Activated naive CD8-positive, alpha-beta T cell treated with anti-CD3 and anti-CD28 coated beads, Interleukin-2, amount 10 ng/mL, durations not matched to agents 7 days and 5 days (primary cell): ENCODE results near the gene TMEM184A. TPM values are rescaled to one million over a fixed set of nuclear protein-coding genes. Genes with fewer than 3 reads are reported as not detected.
"Not testable (repeated sequence)": the region's sequence is repeated elsewhere in the genome, so short reads cannot be mapped to it uniquely, and the experiment has no call there.

Source experiments
- ATAC-seq: fragments of 150-1000 bp; cut with Tn5 transposase; one replicate; pipeline ENCODE4 v1.10.0; 2021; ENCODE audit warnings: low read depth, moderate library complexity
- POLR2A ChIA-PET: fragments of 350-600 bp; sonication (Branson Sonifier 250); formaldehyde crosslinking; loops from one replicate; lab custom pipeline; 2021; ENCODE audit warnings: antibody characterized with exemption; lab: Charles Lee
- DNase-seq: peaks from one replicate; pipeline ENCODE4 v3.0.0; 2021
- H3K27ac Mint-ChIP-seq: one replicate; pipeline ENCODE4 v1.8.0; 2022; ENCODE audit warnings: mild to moderate bottlenecking, mixed read lengths
- H3K27me3 Mint-ChIP-seq: one replicate; pipeline ENCODE4 v1.8.0; 2022; ENCODE audit warnings: mild to moderate bottlenecking, moderate library complexity, mixed read lengths
- H3K36me3 Mint-ChIP-seq: one replicate; pipeline ENCODE4 v1.8.0; 2021; ENCODE audit warnings: mild to moderate bottlenecking, mixed read lengths
- H3K4me1 Mint-ChIP-seq: one replicate; pipeline ENCODE4 v1.8.0; 2021; ENCODE audit warnings: mixed read lengths
- H3K4me3 Mint-ChIP-seq: one replicate; pipeline ENCODE4 v1.8.0; 2022; ENCODE audit warnings: mild to moderate bottlenecking, moderate library complexity, mixed read lengths
- H3K9me3 Mint-ChIP-seq: one replicate; pipeline ENCODE4 v1.8.0; 2021; ENCODE audit warnings: mixed read lengths
- total RNA-seq, 2 experiments: library from RNA; stranded (reverse); gene quantifications; one replicate each; pipeline ENCODE4 v1.2.3, GENCODE V29; 2021

Gene TMEM184A
- total RNA-seq, 2 experiments from 2014 or later = not detected

DNA sequence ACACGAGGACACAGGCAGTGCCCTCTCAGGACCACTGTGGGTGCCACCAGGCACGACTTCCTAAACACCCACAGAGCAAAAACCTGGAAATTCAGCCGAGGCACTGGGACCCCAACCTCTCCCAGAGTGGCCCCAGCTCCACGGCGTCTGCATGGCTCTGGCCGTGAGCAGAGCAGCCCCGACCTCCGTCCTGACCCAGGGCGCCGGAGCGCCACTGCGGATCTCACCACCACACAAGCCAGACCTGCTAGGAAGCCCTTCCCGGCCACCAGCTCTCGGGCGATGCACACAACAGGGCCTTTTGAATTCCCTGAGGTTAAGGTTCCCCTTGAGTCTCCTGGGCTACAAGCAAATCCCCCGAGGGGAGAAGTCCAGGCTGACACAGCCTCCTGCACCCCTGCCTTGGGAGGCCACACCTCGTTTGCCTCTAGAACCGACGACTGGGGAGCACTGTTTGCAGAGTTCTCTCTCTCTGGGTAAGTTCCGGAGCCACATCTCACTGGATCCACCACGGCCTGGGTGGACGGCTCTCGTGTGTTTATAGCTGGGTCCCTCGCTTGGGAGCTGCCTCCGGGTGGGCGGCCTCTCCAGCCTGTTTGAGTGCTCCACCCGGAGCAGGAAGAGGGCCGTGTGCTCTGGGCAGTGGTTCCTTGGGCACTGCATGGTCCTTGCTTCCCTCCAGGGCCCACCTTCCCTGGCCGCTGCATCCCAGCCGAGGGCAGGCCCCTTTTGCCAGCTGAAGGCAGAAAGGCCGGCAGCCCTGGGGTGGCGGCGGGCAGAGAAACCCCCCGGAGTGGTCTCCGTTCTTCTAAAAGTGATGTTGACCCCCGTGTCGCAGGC, 29.4 kb upstream of the TMEM184A start:
- POLR2A ChIA-PET = interaction anchor here (0.6 kb wide), 1 partner anchor 10 kb away, joined by 5 read pairs; no protein-coding TSS in a partner anchor
- no peak overlapping the region for H3K27ac Mint-ChIP-seq
- H3K27me3 Mint-ChIP-seq = peaks cover 4% of the 10 kb centered on the region
- DNase-seq (no peak), ATAC-seq (no peak)
- H3K4me3 Mint-ChIP-seq = no peak overlapping the region
- H3K4me1 Mint-ChIP-seq = no peaks in the 10 kb centered on the region
- H3K36me3 Mint-ChIP-seq = no peaks in the 10 kb centered on the region
- peaks cover 2% of the 10 kb centered on the region for H3K9me3 Mint-ChIP-seq

DNA sequence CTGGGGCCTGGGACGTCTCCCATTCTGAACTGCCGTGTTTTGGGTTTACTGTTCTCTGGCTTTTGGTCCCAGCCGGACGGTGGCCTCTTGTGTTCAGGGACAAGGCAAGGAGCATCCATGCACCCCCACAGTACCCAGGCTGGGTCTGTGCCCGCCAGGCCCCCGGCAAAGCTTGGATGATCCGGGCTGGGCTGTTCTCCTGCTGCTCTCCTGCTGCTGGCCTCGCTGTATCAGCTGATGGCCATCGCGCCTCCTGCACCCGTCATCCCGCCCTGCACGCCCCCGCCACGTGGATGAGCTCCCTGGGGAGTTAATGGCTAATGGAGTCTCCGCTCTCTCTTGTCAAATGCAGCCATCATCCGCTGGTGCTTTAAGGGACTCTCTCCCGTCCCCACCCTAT, 28.7 kb upstream of the TMEM184A start:
- ATAC-seq (no peak), DNase-seq (no peak)
- H3K27me3 Mint-ChIP-seq = no peaks in the 10 kb centered on the region
- H3K4me1 Mint-ChIP-seq = peaks cover 3% of the 10 kb centered on the region
- H3K27ac Mint-ChIP-seq = no peak overlapping the region
- POLR2A ChIA-PET = no interaction called here
- H3K4me3 Mint-ChIP-seq = no peak overlapping the region
- peaks cover 2% of the 10 kb centered on the region for H3K9me3 Mint-ChIP-seq
- no peaks in the 10 kb centered on the region for H3K36me3 Mint-ChIP-seq

- ATAC-seq, DNase-seq, H3K4me1 Mint-ChIP-seq, H3K27ac Mint-ChIP-seq, H3K27me3 Mint-ChIP-seq, H3K9me3 Mint-ChIP-seq, H3K36me3 Mint-ChIP-seq, H3K4me3 Mint-ChIP-seq: not testable (repeated sequence)
- POLR2A ChIA-PET = interaction anchor here (0.7 kb wide), 2 partner anchors 28 to 148 kb away, joined by 3 to 4 read pairs; no protein-coding TSS in a partner anchor
Observed at GRCh38 chr7:1583241-1583930, 27.4 kb upstream of the TMEM184A start.

- POLR2A ChIA-PET = interaction anchor here (0.7 kb wide), 1 partner anchor 112 kb away, joined by 3 read pairs; no protein-coding TSS in a partner anchor
- no peak for ATAC-seq
- Mint-ChIP-seq H3K4me1 (peaks cover 4% of the 10 kb centered on the region), H3K36me3 (no peaks in the 10 kb centered on the region), H3K27ac (no peak overlapping the region), H3K27me3 (no peaks in the 10 kb centered on the region), H3K9me3 (no peaks in the 10 kb centered on the region), H3K4me3 (no peak overlapping the region)
- DNase-seq = no peak
Observed at GRCh38 chr7:1580422-1581030, 24.5 kb upstream of the TMEM184A start.

- Mint-ChIP-seq H3K27ac (no peak overlapping the region), H3K27me3 (no peaks in the 10 kb centered on the region), H3K36me3 (no peaks in the 10 kb centered on the region), H3K4me1 (peaks cover 4% of the 10 kb centered on the region), H3K9me3 (no peaks in the 10 kb centered on the region), H3K4me3 (no peak overlapping the region)
- ATAC-seq (peak; percentile 95), DNase-seq (peak; percentile 75)
- POLR2A ChIA-PET = interaction anchor here (0.6 kb wide), 1 partner anchor 768 kb away, joined by 3 read pairs; no protein-coding TSS in a partner anchor
Observed at GRCh38 chr7:1579481-1580421, 23.7 kb upstream of the TMEM184A start.

DNA sequence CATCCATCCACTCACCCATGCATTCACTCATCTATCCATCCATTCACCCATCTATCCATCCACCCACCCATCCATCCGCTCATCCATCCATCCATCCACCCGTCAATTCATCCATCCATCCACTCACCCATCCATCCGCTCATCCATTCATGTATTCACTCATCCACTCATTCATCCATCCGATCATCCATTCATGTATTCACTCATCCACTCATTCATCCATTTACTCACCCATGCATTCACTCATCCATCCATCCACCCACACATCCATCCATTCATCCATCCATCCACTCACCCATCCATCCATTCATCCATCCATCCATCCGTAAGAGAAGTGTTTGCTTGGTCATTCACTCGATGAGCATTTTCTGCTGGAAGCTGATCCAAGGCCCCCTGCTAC, 22.5 kb upstream of the TMEM184A start:
- Mint-ChIP-seq H3K36me3 (no peaks in the 10 kb centered on the region), H3K27me3 (no peaks in the 10 kb centered on the region), H3K9me3 (no peaks in the 10 kb centered on the region), H3K4me3 (no peak overlapping the region), H3K4me1 (peaks cover 4% of the 10 kb centered on the region), H3K27ac (no peak overlapping the region)
- ATAC-seq = no peak
- no peak for DNase-seq
- POLR2A ChIA-PET = no interaction called here

DNA sequence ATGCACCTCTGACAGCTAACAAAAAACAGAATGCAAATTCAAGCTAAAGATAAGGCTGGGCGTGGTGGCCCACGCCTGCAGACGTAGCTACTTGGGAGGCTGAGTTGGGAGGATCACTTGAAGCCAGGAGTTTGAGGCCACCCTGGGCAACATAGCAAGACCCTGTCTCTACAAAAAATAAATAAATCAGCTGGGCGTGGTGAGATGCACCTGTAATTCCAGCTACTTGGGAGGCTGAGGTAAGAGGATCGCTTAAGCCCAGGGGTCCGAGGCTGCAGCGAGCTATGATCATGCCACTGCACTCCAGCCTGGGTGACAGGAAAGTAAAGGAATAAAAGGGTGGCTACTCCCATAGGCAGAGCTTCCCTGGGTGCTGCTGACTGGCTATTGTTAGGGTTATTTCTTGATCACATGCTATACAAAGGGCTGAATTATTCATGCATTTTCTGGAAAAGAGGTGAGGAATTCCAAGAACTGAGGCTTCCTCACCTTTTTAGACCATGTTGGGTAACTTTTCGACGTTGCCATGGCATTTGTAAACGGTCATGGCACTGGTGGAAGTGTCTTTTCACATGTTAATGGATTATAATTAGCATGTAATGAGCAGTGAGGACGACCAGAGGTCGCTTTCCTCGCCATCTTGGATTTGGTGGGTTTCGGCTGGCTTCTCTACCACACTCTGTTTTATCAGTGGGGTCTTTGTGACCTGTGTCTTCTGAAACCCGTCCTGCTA, 20.7 kb upstream of the TMEM184A start:
- POLR2A ChIA-PET = no interaction called here
- H3K36me3 Mint-ChIP-seq = no peaks in the 10 kb centered on the region
- peaks cover 4% of the 10 kb centered on the region for H3K4me1 Mint-ChIP-seq
- no peaks in the 10 kb centered on the region for H3K27me3 Mint-ChIP-seq
- DNase-seq (no peak), ATAC-seq (no peak)
- no peak overlapping the region for H3K27ac Mint-ChIP-seq
- no peaks in the 10 kb centered on the region for H3K9me3 Mint-ChIP-seq
- no peak overlapping the region for H3K4me3 Mint-ChIP-seq

DNA sequence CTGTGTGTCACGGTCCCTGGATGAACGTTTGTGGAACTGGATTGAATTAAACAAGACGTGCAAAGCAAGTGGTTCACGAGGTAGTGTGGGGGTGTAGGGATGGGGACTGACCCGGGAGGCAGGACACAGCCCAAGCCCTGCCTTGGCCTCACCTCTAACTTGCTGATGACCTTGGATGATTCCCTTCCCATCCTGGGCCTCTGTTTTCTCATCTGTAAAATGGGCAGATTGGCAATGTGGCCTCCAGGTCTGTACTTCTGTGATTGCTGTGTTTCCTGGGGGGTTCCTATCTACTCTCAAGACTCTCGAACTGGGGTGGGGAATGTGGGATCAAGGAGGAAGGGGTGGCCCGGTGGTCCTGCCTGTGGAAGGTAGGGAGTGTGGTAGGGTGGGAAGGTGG, 19.8 kb upstream of the TMEM184A start:
- Mint-ChIP-seq H3K4me3 (no peak overlapping the region), H3K36me3 (no peaks in the 10 kb centered on the region), H3K27me3 (no peaks in the 10 kb centered on the region), H3K9me3 (no peaks in the 10 kb centered on the region), H3K27ac (no peak overlapping the region), H3K4me1 (peaks cover 7% of the 10 kb centered on the region)
- no peak for DNase-seq
- no peak for ATAC-seq
- POLR2A ChIA-PET = no interaction called here

GRCh38 chr7:1572111-1572822, 16.3 kb upstream of the TMEM184A start:
- Mint-ChIP-seq H3K36me3 (peaks cover 3% of the 10 kb centered on the region), H3K4me1 (peaks cover 14% of the 10 kb centered on the region), H3K27ac (no peak overlapping the region), H3K9me3 (no peaks in the 10 kb centered on the region), H3K4me3 (no peak overlapping the region), H3K27me3 (no peaks in the 10 kb centered on the region)
- no peak for ATAC-seq
- no peak for DNase-seq
- POLR2A ChIA-PET = no interaction called here

- peak within 1 kb of the TSS; percentile 91 for H3K4me3 Mint-ChIP-seq
Observed at GRCh38 chr7:1569833-1570632, 14.0 kb upstream of the TMEM184A start, which contains the start of gene PSMG3. Gene PSMG3, minus strand, starts transcription at chr7:1570032. Its CDS starts 693 bp downstream, at chr7:1569339.

GRCh38 chr7:1569440-1569832, 13.4 kb upstream of the TMEM184A start:
- POLR2A ChIA-PET = interaction anchor here (0.7 to 1.3 kb wide), 2 partner anchors 784 to 1172 kb away, joined by 5 to 7 read pairs; no protein-coding TSS in a partner anchor

More at GRCh38 chr7:1569833-1570632, 14.0 kb upstream of the TMEM184A start, which contains the start of gene PSMG3:
- H3K9me3 Mint-ChIP-seq = no peaks in the 10 kb centered on the region
- H3K27ac Mint-ChIP-seq = peak within 1 kb of the TSS; percentile 91
- no peaks in the 10 kb centered on the region for H3K27me3 Mint-ChIP-seq
- POLR2A ChIA-PET = interaction anchor here (0.6 to 1.3 kb wide), 2 partner anchors 784 to 827 kb away, joined by 3 to 5 read pairs; no protein-coding TSS in a partner anchor
- peaks cover 4% of the 10 kb centered on the region for H3K36me3 Mint-ChIP-seq
- peak; percentile 94 for DNase-seq
- peak; percentile 94 for ATAC-seq
- H3K4me1 Mint-ChIP-seq = peaks cover 14% of the 10 kb centered on the region

More at GRCh38 chr7:1569440-1569832, 13.4 kb upstream of the TMEM184A start:
- Mint-ChIP-seq H3K27ac (peak overlapping the region; percentile 85), H3K4me1 (peaks cover 14% of the 10 kb centered on the region), H3K27me3 (no peaks in the 10 kb centered on the region), H3K9me3 (no peaks in the 10 kb centered on the region), H3K4me3 (peak overlapping the region; percentile 91), H3K36me3 (peaks cover 4% of the 10 kb centered on the region)
- no peak for ATAC-seq
- DNase-seq = no peak
